HEK293 (cell line): ENCODE measurements around the gene ZFP91.

Experiments used
- KLF7 ChIP-seq: fragments of 450-650 bp; formaldehyde crosslinking; IDR thresholded peaks from 2 replicates; pipeline ENCODE4 v1.5.1; 2016; ENCODE audit warnings: missing biosample characterization, missing genetic modification characterization, borderline replicate concordance
- ZFP37 ChIP-seq: fragments of 450-650 bp; formaldehyde crosslinking; IDR thresholded peaks from 2 replicates; pipeline ENCODE4 v1.5.1; 2016; ENCODE audit warnings: missing biosample characterization, missing genetic modification characterization
- ZNF146 ChIP-seq: fragments of 450-650 bp; formaldehyde crosslinking; IDR thresholded peaks from 2 replicates; pipeline ENCODE4 v1.5.1; 2016; ENCODE audit warnings: missing biosample characterization, missing genetic modification characterization
- ZNF335 ChIP-seq: fragments of 450-650 bp; formaldehyde crosslinking; conservative IDR thresholded peaks from 2 replicates; pipeline ENCODE4 v1.5.1; 2016; ENCODE audit warnings: missing biosample characterization, missing genetic modification characterization
- ZNF37A ChIP-seq: fragments of 450-650 bp; IDR thresholded peaks from 2 replicates; pipeline ENCODE4 v1.5.1; 2018; ENCODE audit warnings: missing biosample characterization, missing genetic modification characterization
- ZNF416 ChIP-seq: fragments of 450-650 bp; formaldehyde crosslinking; IDR thresholded peaks from 2 replicates; pipeline ENCODE4 v1.5.1; 2016; ENCODE audit warnings: missing biosample characterization, missing genetic modification characterization
- ZNF626 ChIP-seq: fragments of 450-650 bp; sonication (Bioruptor Pico); formaldehyde crosslinking; IDR thresholded peaks from 2 replicates; pipeline ENCODE4 v1.5.1; 2018; ENCODE audit warnings: missing biosample characterization, missing genetic modification characterization, inconsistent platforms
- ZNF664 ChIP-seq: fragments of 450-650 bp; formaldehyde crosslinking; IDR thresholded peaks from 2 replicates; pipeline ENCODE4 v1.5.1; 2016; ENCODE audit warnings: missing biosample characterization, missing genetic modification characterization
- ZNF776 ChIP-seq: fragments of 450-650 bp; formaldehyde crosslinking; IDR thresholded peaks from 2 replicates; pipeline ENCODE4 v1.5.0; 2017; ENCODE audit warnings: missing biosample characterization, missing genetic modification characterization, borderline replicate concordance
- TF ChIP-seq, protein P1 (sequence below): fragments of 450-650 bp; formaldehyde crosslinking; IDR thresholded peaks from 2 replicates; pipeline ENCODE4 v1.5.1; 2016; ENCODE audit warnings: missing biosample characterization, missing genetic modification characterization
- TF ChIP-seq, protein P2 (sequence below): fragments of 450-650 bp; formaldehyde crosslinking; IDR thresholded peaks from 2 replicates; pipeline ENCODE4 v1.5.1; 2017; ENCODE audit warnings: missing biosample characterization, mild to moderate bottlenecking, missing genetic modification characterization, moderate library complexity
- TF ChIP-seq, protein P3 (sequence below): fragments of 450-650 bp; IDR thresholded peaks from 2 replicates; pipeline ENCODE4 v1.5.1; 2018; ENCODE audit warnings: missing biosample characterization, mild to moderate bottlenecking, missing genetic modification characterization

DNA sequence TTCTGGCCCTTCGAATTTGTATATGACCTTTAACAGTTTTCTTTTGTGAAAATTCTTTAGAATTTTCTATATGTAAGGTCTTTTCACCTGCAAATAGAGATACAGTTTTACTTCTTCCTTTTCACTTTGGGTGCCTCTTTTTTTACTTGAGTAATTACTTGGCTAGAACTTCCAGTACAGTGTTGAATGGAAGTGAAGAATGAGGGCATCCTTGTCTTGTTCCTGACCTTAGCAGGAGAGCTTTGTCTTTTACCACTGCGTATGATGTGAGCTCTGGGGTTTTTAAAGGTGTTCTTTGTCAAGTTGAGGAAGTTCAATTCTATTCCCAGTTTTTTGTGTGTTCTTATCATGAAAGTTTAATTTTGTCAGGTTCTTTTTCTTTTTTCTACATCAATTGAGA is 21.6 kb downstream of the ZFP91 start:
- no peak for TF ChIP-seq ZNF146 (tag by site-specific recombination)
- TF ChIP-seq, protein P1, sequence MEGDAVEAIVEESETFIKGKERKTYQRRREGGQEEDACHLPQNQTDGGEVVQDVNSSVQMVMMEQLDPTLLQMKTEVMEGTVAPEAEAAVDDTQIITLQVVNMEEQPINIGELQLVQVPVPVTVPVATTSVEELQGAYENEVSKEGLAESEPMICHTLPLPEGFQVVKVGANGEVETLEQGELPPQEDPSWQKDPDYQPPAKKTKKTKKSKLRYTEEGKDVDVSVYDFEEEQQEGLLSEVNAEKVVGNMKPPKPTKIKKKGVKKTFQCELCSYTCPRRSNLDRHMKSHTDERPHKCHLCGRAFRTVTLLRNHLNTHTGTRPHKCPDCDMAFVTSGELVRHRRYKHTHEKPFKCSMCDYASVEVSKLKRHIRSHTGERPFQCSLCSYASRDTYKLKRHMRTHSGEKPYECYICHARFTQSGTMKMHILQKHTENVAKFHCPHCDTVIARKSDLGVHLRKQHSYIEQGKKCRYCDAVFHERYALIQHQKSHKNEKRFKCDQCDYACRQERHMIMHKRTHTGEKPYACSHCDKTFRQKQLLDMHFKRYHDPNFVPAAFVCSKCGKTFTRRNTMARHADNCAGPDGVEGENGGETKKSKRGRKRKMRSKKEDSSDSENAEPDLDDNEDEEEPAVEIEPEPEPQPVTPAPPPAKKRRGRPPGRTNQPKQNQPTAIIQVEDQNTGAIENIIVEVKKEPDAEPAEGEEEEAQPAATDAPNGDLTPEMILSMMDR (tag by site-specific recombination) = no peak
- TF ChIP-seq ZNF335 (tag by site-specific recombination) = no peak
- TF ChIP-seq, protein P2, sequence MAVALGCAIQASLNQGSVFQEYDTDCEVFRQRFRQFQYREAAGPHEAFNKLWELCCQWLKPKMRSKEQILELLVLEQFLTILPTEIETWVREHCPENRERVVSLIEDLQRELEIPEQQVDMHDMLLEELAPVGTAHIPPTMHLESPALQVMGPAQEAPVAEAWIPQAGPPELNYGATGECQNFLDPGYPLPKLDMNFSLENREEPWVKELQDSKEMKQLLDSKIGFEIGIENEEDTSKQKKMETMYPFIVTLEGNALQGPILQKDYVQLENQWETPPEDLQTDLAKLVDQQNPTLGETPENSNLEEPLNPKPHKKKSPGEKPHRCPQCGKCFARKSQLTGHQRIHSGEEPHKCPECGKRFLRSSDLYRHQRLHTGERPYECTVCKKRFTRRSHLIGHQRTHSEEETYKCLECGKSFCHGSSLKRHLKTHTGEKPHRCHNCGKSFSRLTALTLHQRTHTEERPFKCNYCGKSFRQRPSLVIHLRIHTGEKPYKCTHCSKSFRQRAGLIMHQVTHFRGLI (tag by site-specific recombination) = no peak
- TF ChIP-seq ZNF626 = no peak
- TF ChIP-seq ZNF776 (tag by site-specific recombination) = no peak
- TF ChIP-seq ZNF664 (tag by site-specific recombination) = no peak
- TF ChIP-seq KLF7 (tag by site-specific recombination) = no peak
- TF ChIP-seq, protein P3, sequence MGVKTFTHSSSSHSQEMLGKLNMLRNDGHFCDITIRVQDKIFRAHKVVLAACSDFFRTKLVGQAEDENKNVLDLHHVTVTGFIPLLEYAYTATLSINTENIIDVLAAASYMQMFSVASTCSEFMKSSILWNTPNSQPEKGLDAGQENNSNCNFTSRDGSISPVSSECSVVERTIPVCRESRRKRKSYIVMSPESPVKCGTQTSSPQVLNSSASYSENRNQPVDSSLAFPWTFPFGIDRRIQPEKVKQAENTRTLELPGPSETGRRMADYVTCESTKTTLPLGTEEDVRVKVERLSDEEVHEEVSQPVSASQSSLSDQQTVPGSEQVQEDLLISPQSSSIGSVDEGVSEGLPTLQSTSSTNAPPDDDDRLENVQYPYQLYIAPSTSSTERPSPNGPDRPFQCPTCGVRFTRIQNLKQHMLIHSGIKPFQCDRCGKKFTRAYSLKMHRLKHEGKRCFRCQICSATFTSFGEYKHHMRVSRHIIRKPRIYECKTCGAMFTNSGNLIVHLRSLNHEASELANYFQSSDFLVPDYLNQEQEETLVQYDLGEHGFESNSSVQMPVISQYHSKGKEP = no peak
- TF ChIP-seq ZNF416 = no peak
- TF ChIP-seq ZFP37 = no peak
- TF ChIP-seq ZNF37A (tag by site-specific recombination) = no peak
